ENCODE measurements around the gene TUT4.

- TF ChIP-seq CTCF (IDR thresholded peaks at IDR 0.05; ENCODE audit: low read depth, low read length) (no peak), EZH2phosphoT487 (IDR thresholded peaks at IDR 0.05; ENCODE audit: low read depth) (no peak)
Measured at GRCh38 chr1:52386458-52386857, 166.4 kb downstream of the TUT4 start.

Data from OCI-LY3 (cell line).